ENCODE measurements around the gene ITIH1. TPM values are rescaled to one million over a fixed set of nuclear protein-coding genes. Genes with fewer than 3 reads are reported as not detected.

ITIH1 gene
- total RNA-seq, 1 donor from 2014 or later: not detected

GRCh38 chr3:52810923-52811322 is 33.5 kb downstream of the ITIH1 start:
- DNase-seq (ENCODE audit: low spot score): no peak

GRCh38 chr3:52811452-52812011 is 34.1 kb downstream of the ITIH1 start:
- DNase-seq (ENCODE audit: low spot score): no peak

- no peak for DNase-seq (ENCODE audit: low spot score)
These were observed 36.4 kb downstream of the ITIH1 start for GRCh38 chr3:52813810-52814209.

- no peak for DNase-seq (ENCODE audit: low spot score)
These were observed 38.8 kb downstream of the ITIH1 start for GRCh38 chr3:52816199-52816598.

GRCh38 chr3:52816654-52817053 is 39.3 kb downstream of the ITIH1 start:
- DNase-seq (ENCODE audit: low spot score): no peak

GRCh38 chr3:52817221-52817620 is 39.8 kb downstream of the ITIH1 start:
- DNase-seq (ENCODE audit: low spot score): no peak

- DNase-seq (ENCODE audit: low spot score): no peak
These were observed 40.5 kb downstream of the ITIH1 start for GRCh38 chr3:52817860-52818259.

GRCh38 chr3:52819936-52820335 is 42.5 kb downstream of the ITIH1 start:
- no peak for DNase-seq (ENCODE audit: low spot score)

- DNase-seq (ENCODE audit: low spot score): no peak
These were observed 43.3 kb downstream of the ITIH1 start for GRCh38 chr3:52820736-52821135.

- DNase-seq (ENCODE audit: low spot score): no peak
These were observed 45.0 kb downstream of the ITIH1 start for GRCh38 chr3:52822363-52822762.

- DNase-seq (ENCODE audit: low spot score): no peak
These were observed 46.6 kb downstream of the ITIH1 start for GRCh38 chr3:52824037-52824436.

GRCh38 chr3:52827441-52827840 is 50.0 kb downstream of the ITIH1 start:
- no peak for DNase-seq (ENCODE audit: low spot score)

GRCh38 chr3:52827866-52828376 is 50.5 kb downstream of the ITIH1 start:
- no peak for DNase-seq (ENCODE audit: low spot score)

GRCh38 chr3:52829482-52829881 is 52.1 kb downstream of the ITIH1 start:
- DNase-seq (ENCODE audit: low spot score): no peak

GRCh38 chr3:52829906-52830463 is 52.6 kb downstream of the ITIH1 start:
- DNase-seq (ENCODE audit: low spot score): no peak

- DNase-seq (ENCODE audit: low spot score): no peak
These were observed 53.3 kb downstream of the ITIH1 start, which contains the start of gene ITIH4 for GRCh38 chr3:52830535-52831258. Gene ITIH4 (minus strand): TSS chr3:52830672. CDS start chr3:52830642, 30 bp downstream.

GRCh38 chr3:52831500-52832301 is 54.3 kb downstream of the ITIH1 start:
- peak; percentile 79 for DNase-seq (ENCODE audit: low spot score)

- no peak for DNase-seq (ENCODE audit: low spot score)
These were observed 55.8 kb downstream of the ITIH1 start for GRCh38 chr3:52833202-52833601.

- DNase-seq (ENCODE audit: low spot score): no peak
These were observed 57.6 kb downstream of the ITIH1 start, which contains the start of gene MUSTN1 for GRCh38 chr3:52834871-52835501. Gene MUSTN1 (minus strand): TSS chr3:52835019. CDS start chr3:52834948, 71 bp downstream.

GRCh38 chr3:52835766-52836470 is 58.5 kb downstream of the ITIH1 start:
- no peak for DNase-seq (ENCODE audit: low spot score)

- DNase-seq (ENCODE audit: low spot score): no peak
These were observed 59.1 kb downstream of the ITIH1 start for GRCh38 chr3:52836471-52836845.
